GM12878 (cell line): Measurements from ENCODE around the gene ICOSLG. TPM values are rescaled to one million over a fixed set of nuclear protein-coding genes. Genes with fewer than 3 reads are reported as not detected.
"Not testable (repeated sequence)": the region's sequence is repeated elsewhere in the genome, so short reads cannot be mapped to it uniquely, and the experiment has no call there.

ENCODE experiments used
- ATAC-seq: fragments of 200-7000 bp; cut with Tn5 transposase; 3 replicates; pipeline ENCODE4 v1.9.1; 2020; ENCODE audit warnings: mild to moderate bottlenecking, moderate library complexity
- Bru-seq: library from RNA; stranded (reverse); fragments of 400-500 nt; gene quantifications from one replicate; lab custom pipeline; 2021; lab: Mats Ljungman, UMichigan
- BruChase-seq, 2 experiments: library from RNA; stranded (reverse); fragments of 400-500 nt; gene quantifications; one replicate each; lab custom pipeline; 2021; lab: Mats Ljungman, UMichigan
- BruUV-seq: library from RNA; stranded (reverse); fragments of 400-500 nt; replicated peaks from 2 replicates; lab custom pipeline; 2021; lab: Mats Ljungman, UMichigan
- CTCF ChIA-PET: fragments of 300-600 bp; sonication (Branson Sonifier 250); formaldehyde crosslinking; extraction: SDS; loops from one replicate; lab custom pipeline; 2021; ENCODE audit warnings: inconsistent platforms; lab: Yijun Ruan, JAX
- POLR2A ChIA-PET: fragments of 350-600 bp; formaldehyde crosslinking; extraction: SDS; loops from one replicate; lab custom pipeline; 2021; ENCODE audit warnings: inconsistent platforms; lab: Charles Lee
- RAD21 ChIA-PET: fragments of 300-600 bp; sonication (Branson Sonifier 250); formaldehyde crosslinking; loops from one replicate; lab custom pipeline; 2023; ENCODE audit warnings: antibody characterized with exemption; ENCODE audit not compliant: unreplicated experiment; lab: Charles Lee
- SMC1A ChIA-PET: fragments of 300-600 bp; sonication (Branson Sonifier 250); formaldehyde crosslinking; loops from one replicate; lab custom pipeline; 2023; ENCODE audit not compliant: unreplicated experiment, uncharacterized antibody; lab: Charles Lee
- DNase-seq: peaks from one replicate; pipeline ENCODE4 v3.0.0-alpha.2; 2011; ENCODE audit warnings: low read depth, low spot score
- FAIRE-seq: peaks from 3 replicates; lab custom pipeline; 2011; peaks lifted over from hg19 to GRCh38; lab: Jason Lieb, UNC
- H2AFZ ChIP-seq: 2 replicates; pipeline ENCODE4 v1.6.0; 2011; ENCODE audit warnings: low read depth, low read length, control low read depth; ENCODE audit not compliant: control insufficient read depth
- H3K27ac ChIP-seq: 2 replicates; pipeline ENCODE4 v1.5.1; 2011; ENCODE audit warnings: control low read depth; ENCODE audit not compliant: control insufficient read depth, insufficient read depth
- H3K27me3 ChIP-seq, 2 experiments: replicated peaks in 1 of 2; 2 replicates each; pipeline versions ENCODE4 v1.6.0 to v1.6.1; 2011; ENCODE audit warnings: low read length in 1 of 2; ENCODE audit not compliant: control insufficient read depth in 2 of 2, insufficient read depth in 2 of 2
- H3K36me3 ChIP-seq, 2 experiments: 2 replicates each; pipeline ENCODE4 v1.5.1; 2011; ENCODE audit warnings: low read length in 1 of 2; ENCODE audit not compliant: control insufficient read depth in 2 of 2, insufficient read depth in 2 of 2
- H3K4me1 ChIP-seq: 2 replicates; pipeline ENCODE4 v1.6.1; 2011; ENCODE audit warnings: mild to moderate bottlenecking, low read length, moderate library complexity, mixed read lengths; ENCODE audit not compliant: control insufficient read depth, insufficient read depth
- H3K4me2 ChIP-seq: 2 replicates; pipeline ENCODE4 v1.6.0; 2011; ENCODE audit warnings: control low read depth; ENCODE audit not compliant: control insufficient read depth, insufficient read depth
- H3K4me3 ChIP-seq: fragments of 200-600 bp; sonication (generic); 2 replicates; pipeline ENCODE4 v1.5.1; 2016
- H3K79me2 ChIP-seq: 2 replicates; pipeline ENCODE4 v1.6.0; 2011; ENCODE audit warnings: low read length; ENCODE audit not compliant: control insufficient read depth, insufficient read depth
- H3K9ac ChIP-seq: 2 replicates; pipeline ENCODE4 v1.8.0; 2011; ENCODE audit warnings: low read length, control low read depth, mixed read lengths; ENCODE audit not compliant: control insufficient read depth, insufficient read depth
- H3K9me3 ChIP-seq: replicated peaks from 3 replicates; pipeline ENCODE4 v1.5.1; 2011; ENCODE audit warnings: mild to moderate bottlenecking, low read length; ENCODE audit not compliant: control insufficient read depth, insufficient read depth
- H4K20me1 ChIP-seq: 2 replicates; pipeline ENCODE4 v1.6.0; 2011; ENCODE audit not compliant: control insufficient read depth, insufficient read depth
- CREM ChIP-seq: IDR thresholded peaks from 2 replicates; pipeline ENCODE4 v1.6.1; 2014; ENCODE audit warnings: antibody characterized with exemption, low read depth
- ETV6 ChIP-seq, 2 experiments: fragments of 450-650 bp in 1 of 2; IDR thresholded peaks in 1 of 2; conservative IDR thresholded peaks in 1 of 2; 2 replicates each; pipeline ENCODE4 v1.6.1; 2014; ENCODE audit warnings: antibody characterized with exemption in 1 of 2, borderline replicate concordance in 1 of 2, low read depth in 1 of 2, mild to moderate bottlenecking in 1 of 2, moderate library complexity in 1 of 2
- HCFC1 ChIP-seq: fragments of 150-350 bp; IDR thresholded peaks from 2 replicates; pipeline ENCODE4 v1.6.1; 2014; ENCODE audit warnings: low read length
- HDAC2 ChIP-seq: fragments of 200-600 bp; sonication (generic); IDR thresholded peaks from 2 replicates; pipeline ENCODE4 v1.6.1; 2017
- IKZF2 ChIP-seq, 2 experiments: fragments of 450-650 bp; IDR thresholded peaks; 2 replicates each; pipeline ENCODE4 v1.6.1; 2017; ENCODE audit warnings: mild to moderate bottlenecking in 2 of 2, moderate library complexity in 2 of 2
- NR2C1 ChIP-seq: fragments of 450-650 bp; IDR thresholded peaks from 2 replicates; pipeline ENCODE4 v1.6.1; 2017; ENCODE audit warnings: antibody characterized with exemption, mild to moderate bottlenecking, moderate library complexity
- PAX8 ChIP-seq: fragments of 450-650 bp; IDR thresholded peaks from 2 replicates; pipeline ENCODE4 v1.6.1; 2017; ENCODE audit warnings: mild to moderate bottlenecking, moderate library complexity
- POLR2AphosphoS5 ChIP-seq: IDR thresholded peaks from 2 replicates; pipeline ENCODE4 v1.6.1; 2011; ENCODE audit warnings: mild to moderate bottlenecking, low read length, inconsistent platforms
- RAD51 ChIP-seq: fragments of 450-650 bp; IDR thresholded peaks from 2 replicates; pipeline ENCODE4 v1.6.1; 2016; ENCODE audit warnings: moderate library complexity, mild to moderate bottlenecking, inconsistent platforms
- SP1 ChIP-seq: IDR thresholded peaks from one replicate; pipeline ENCODE4 v1.6.1; 2011; ENCODE audit warnings: low read depth, low read length
- TCF3 ChIP-seq: IDR thresholded peaks from 2 replicates; pipeline ENCODE4 v1.6.1; 2012; ENCODE audit warnings: low read depth, mild to moderate bottlenecking, low read length, borderline replicate concordance; ENCODE audit not compliant: insufficient read depth
- YY1 ChIP-seq: IDR thresholded peaks from 2 replicates; pipeline ENCODE4 v1.6.1; 2011; ENCODE audit warnings: low read depth, mild to moderate bottlenecking, low read length
- ZNF217 ChIP-seq: fragments of 450-650 bp; IDR thresholded peaks from 2 replicates; pipeline ENCODE4 v1.6.1; 2017; ENCODE audit warnings: antibody characterized with exemption, mild to moderate bottlenecking
- WGBS: methylation state at CpG from one replicate; pipeline ENCODE4 v1.1.6; 2016; ENCODE audit warnings: low lambda C conversion rate; ENCODE audit not compliant: insufficient replicate concordance, insufficient coverage; ENCODE audit errors: missing lambda C conversion rate; 5-methylcytosine and 5-hydroxymethylcytosine counted together
- in situ Hi-C: fragments of 300-500 bp; cut with MboI; formaldehyde crosslinking; loops from 9 replicates; pipeline ENCODE4 v1.14.3; 2018; ENCODE audit warnings: mixed read lengths
- intact Hi-C: fragments of 100-400 bp; cut with micrococcal nuclease; formaldehyde crosslinking; loops from one replicate; pipeline ENCODE4 v1.14.2; 2022; ENCODE audit not compliant: unreplicated experiment
- long read RNA-seq, 2 experiments: library from polyadenylated mRNA; unstranded; transcript quantifications; one replicate each; pipeline ENCODE4 v2.0.0, GENCODE V29; 2019 to 2020
- polyA minus RNA-seq, 3 experiments: library from RNA; depleted of rRNA, polyadenylated mRNA; stranded (reverse); fragments of >200 nt; gene quantifications; 2 replicates each; pipeline ENCODE4 v1.2.3, GENCODE V29; 2011
- polyA plus RNA-seq, 11 experiments: library from polyadenylated mRNA; depleted of rRNA in 4 of 11; unstranded in 6 of 11; stranded (reverse) in 5 of 11; fragments of >200 nt; fragmentation: Nextera tagmentation in 4 of 11; fragmentation: Illumina TruSeq in 1 of 11; extraction: Ambion mirVana in 4 of 11; extraction: Trizol in 1 of 11; gene quantifications; 1 replicate in 1 of 11; 2 replicates in 10 of 11; pipeline versions ENCODE4 v1.2.1 to v1.2.3, GENCODE V29; 2011 to 2016; ENCODE audit warnings: inconsistent platforms in 2 of 11, missing spikeins in 2 of 11, low read depth in 1 of 11
- total RNA-seq, 4 experiments: library from RNA; depleted of rRNA in 3 of 4; stranded (reverse); fragments of >200 nt in 3 of 4; fragmentation: Illumina TruSeq in 1 of 4; extraction: Trizol in 1 of 4; gene quantifications; 2 replicates each; pipeline versions ENCODE4 v1.2.1 to v1.2.3, GENCODE V29; 2013 to 2021
- TF ChIP-seq, protein P1 (sequence below): IDR thresholded peaks from 2 replicates; pipeline ENCODE4 v1.6.1; 2012; ENCODE audit warnings: low read depth, low read length, improper control_type of control experiment

ICOSLG gene
- total RNA-seq (2013; cell fraction: nucleolus; rRNA removed), result 61.3 and 69.5 TPM in 2 replicates
- 5.6 and 6.3 TPM in 2 replicates for total RNA-seq (2014; rRNA removed)
- total RNA-seq (2014; rRNA removed; fragmentation: Illumina TruSeq; extraction: Trizol), result 3.5 and 3.8 TPM in 2 replicates
- 15.1 and 16.4 TPM in 2 replicates for total RNA-seq (2021)
- polyA plus RNA-seq (2011; ENCODE audit: low read depth), result 8.4 TPM
- 6.6 and 16.3 TPM in 2 replicates for polyA plus RNA-seq (2011; rRNA removed)
- polyA plus RNA-seq (2011; cell fraction: cytosol; rRNA removed), result 11.5 and 12.4 TPM in 2 replicates
- polyA plus RNA-seq (2011; cell fraction: nucleus; rRNA removed), result 38.7 and 45.9 TPM in 2 replicates
- polyA plus RNA-seq (2012), result 14.8 and 16.7 TPM in 2 replicates
- polyA plus RNA-seq (2014; fragmentation: Illumina TruSeq; extraction: Trizol), result 5.1 and 13.9 TPM in 2 replicates
- 1 to 10 TPM in 1 of 2 experiments, under 1 TPM in 1; 0.84 to 1.5 TPM for polyA plus RNA-seq (2014; fragmentation: Nextera tagmentation; extraction: Ambion mirVana)
- 11.5 and 11.7 TPM in 2 replicates for polyA plus RNA-seq (2014; rRNA removed)
- 1 to 10 TPM; 5.3 to 6.2 TPM for polyA plus RNA-seq (2016; fragmentation: Nextera tagmentation; extraction: Ambion mirVana)
- polyA minus RNA-seq (2011; rRNA and poly(A)+ RNA removed), result 10.8 and 11.6 TPM in 2 replicates
- polyA minus RNA-seq (2011; cell fraction: cytosol; rRNA and poly(A)+ RNA removed), result 4.9 and 9.8 TPM in 2 replicates
- 7.0 and 12.5 TPM in 2 replicates for polyA minus RNA-seq (2011; cell fraction: nucleus; rRNA and poly(A)+ RNA removed)
- percentile 52 among the genes with signal in this experiment for Bru-seq, nascent RNA
- percentile 56 among the genes with signal in this experiment for BruChase-seq, experiment 1, labeled RNA remaining after a 6-hour chase
- BruChase-seq, experiment 2, labeled RNA remaining after a 2-hour chase, result percentile 60 among the genes with signal in this experiment
- long read RNA-seq, experiment 1, full-length matches to known transcripts, result 1 of 4 reads
- long read RNA-seq, experiment 1, partial matches to known transcripts, result 2 of 4 reads
- long read RNA-seq, experiment 1, other reads (novel, unspliced or antisense), result 1 of 4 reads
- long read RNA-seq, experiment 2, partial matches to known transcripts, result 1 of 3 reads
- long read RNA-seq, experiment 2, other reads (novel, unspliced or antisense), result 2 of 3 reads

DNA sequence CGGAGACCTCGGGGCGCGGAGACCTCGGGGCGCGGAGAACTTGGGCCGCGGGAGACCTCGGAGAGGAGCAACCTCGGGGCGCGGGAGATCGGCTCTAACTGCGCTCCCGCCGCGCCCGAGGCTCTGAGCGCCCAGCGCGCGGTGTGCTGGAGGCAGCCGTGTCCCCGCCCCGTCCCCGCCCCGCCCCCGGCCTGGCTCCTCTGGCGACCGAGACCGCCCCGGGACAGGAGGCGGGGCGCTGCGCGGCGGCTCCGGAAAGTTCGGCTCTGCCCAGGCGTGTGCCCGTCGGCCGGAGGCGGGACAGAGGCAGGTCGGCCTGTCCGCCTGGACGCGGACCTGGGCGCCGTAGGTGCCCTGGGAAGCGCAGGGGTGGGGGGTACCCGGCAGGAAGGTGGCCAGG, at the start of gene ICOSLG:
ICOSLG (minus strand) TSS at position 102 of the 400 bp plus-strand sequence. CDS start 126 bp downstream, outside the sequence.
- FAIRE-seq, H2AFZ ChIP-seq, RAD21 ChIA-PET, H3K4me2 ChIP-seq, H3K9ac ChIP-seq, H3K36me3 ChIP-seq, H3K27ac ChIP-seq, BruUV-seq, intact Hi-C loops, SMC1A ChIA-PET, H3K4me3 ChIP-seq, H3K4me1 ChIP-seq, POLR2A ChIA-PET, H4K20me1 ChIP-seq, CTCF ChIA-PET, H3K79me2 ChIP-seq, in situ Hi-C loops, H3K9me3 ChIP-seq, DNase-seq, H3K27me3 ChIP-seq: not testable (repeated sequence)
- WGBS, result no CpG with 5 or more reads among the region's 53 CpGs
- ATAC-seq, result peak; percentile 63

DNA sequence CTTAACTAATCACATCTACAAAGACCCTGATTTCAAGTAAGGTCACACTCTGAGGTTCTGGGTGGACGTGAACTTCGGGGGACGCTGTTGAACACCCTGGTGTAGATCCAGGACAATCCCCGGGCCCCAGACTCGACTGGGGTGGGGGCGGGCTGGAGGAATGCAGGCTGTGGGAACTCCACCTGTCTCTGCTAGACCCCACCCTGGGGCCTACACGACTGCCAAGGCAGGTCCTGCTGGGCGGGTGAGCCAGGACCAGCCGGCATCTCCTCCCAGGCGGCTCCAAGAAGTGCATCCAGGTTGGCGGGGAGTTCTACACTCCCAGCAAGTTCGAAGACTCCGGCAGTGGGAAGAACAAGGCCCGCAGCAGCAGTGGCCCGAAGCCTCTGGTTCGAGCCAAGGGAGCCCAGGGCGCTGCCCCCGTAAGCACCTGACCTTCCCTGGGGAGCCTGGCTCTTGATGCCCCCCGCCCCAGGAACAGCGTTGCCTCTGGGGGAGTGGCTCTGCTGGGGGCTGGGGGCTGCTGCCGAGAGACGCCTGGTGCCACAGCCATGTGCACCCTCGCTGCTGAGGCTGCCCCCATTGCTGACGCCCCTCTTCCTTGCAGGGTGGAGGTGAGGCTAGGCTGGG, 48.8 kb upstream of the ICOSLG start:
- no peak overlapping the region for H3K4me2 ChIP-seq
- intact Hi-C loops (no loop called here), in situ Hi-C loops (no loop called here)
- no peak overlapping the region for H2AFZ ChIP-seq
- SMC1A ChIA-PET, result no interaction called here
- RAD21 ChIA-PET, result no interaction called here
- no peak overlapping the region for H3K27ac ChIP-seq
- BruUV-seq, result no TSS peak
- H3K9me3 ChIP-seq, result no peaks in the 10 kb centered on the region
- FAIRE-seq (no peak), ATAC-seq (no peak), DNase-seq (no peak)
- CTCF ChIA-PET, result no interaction called here
- no peaks in the 10 kb centered on the region for H3K79me2 ChIP-seq
- no peaks in the 10 kb centered on the region for H3K36me3 ChIP-seq
- H4K20me1 ChIP-seq, result no peaks in the 10 kb centered on the region; the same call in 1 of the 2 replicates
- no peak overlapping the region for H3K4me3 ChIP-seq
- peaks cover under 1% of the 10 kb centered on the region; the same call in 1 of the 2 replicates for H3K4me1 ChIP-seq
- no peaks in the 10 kb centered on the region for H3K27me3 ChIP-seq
- WGBS, result 49% methylated on average over 24 of the region's 24 CpGs
- POLR2A ChIA-PET, result no interaction called here
- no peak overlapping the region for H3K9ac ChIP-seq
- no peak for TF ChIP-seq ETV6 (conservative IDR thresholded peaks at IDR 0.05 in 1 of 2, IDR thresholded peaks at IDR 0.05 in 1 of 2; ENCODE audit: borderline replicate concordance in 1 of 2, low read depth in 1 of 2)
- TF ChIP-seq CREM, result no peak
- TF ChIP-seq TCF3, result no peak
- no peak for TF ChIP-seq RAD51
- TF ChIP-seq ZNF217, result no peak
- TF ChIP-seq HCFC1, result no peak
- TF ChIP-seq HDAC2, result no peak
- no peak for TF ChIP-seq YY1
- TF ChIP-seq POLR2AphosphoS5, result no peak
- no peak for TF ChIP-seq NR2C1
- no peak for TF ChIP-seq SP1
- no peak for TF ChIP-seq IKZF2 (IDR thresholded peaks at IDR 0.05)
- TF ChIP-seq PAX8, result no peak
- TF ChIP-seq, protein P1, sequence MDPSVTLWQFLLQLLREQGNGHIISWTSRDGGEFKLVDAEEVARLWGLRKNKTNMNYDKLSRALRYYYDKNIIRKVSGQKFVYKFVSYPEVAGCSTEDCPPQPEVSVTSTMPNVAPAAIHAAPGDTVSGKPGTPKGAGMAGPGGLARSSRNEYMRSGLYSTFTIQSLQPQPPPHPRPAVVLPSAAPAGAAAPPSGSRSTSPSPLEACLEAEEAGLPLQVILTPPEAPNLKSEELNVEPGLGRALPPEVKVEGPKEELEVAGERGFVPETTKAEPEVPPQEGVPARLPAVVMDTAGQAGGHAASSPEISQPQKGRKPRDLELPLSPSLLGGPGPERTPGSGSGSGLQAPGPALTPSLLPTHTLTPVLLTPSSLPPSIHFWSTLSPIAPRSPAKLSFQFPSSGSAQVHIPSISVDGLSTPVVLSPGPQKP, result no peak
